Hepatocyte (in vitro differentiated cells): ENCODE data around the gene HBD.

Experiments
- CTCF ChIP-seq: fragments of 200-600 bp; sonication (generic); IDR thresholded peaks from 2 replicates; pipeline ENCODE4 v1.5.1; 2016; ENCODE audit warnings: antibody characterized with exemption, mild to moderate bottlenecking; ENCODE audit not compliant: poor library complexity
- EZH2 ChIP-seq: fragments of 200-600 bp; sonication (generic); IDR thresholded peaks from 2 replicates; pipeline ENCODE4 v1.6.1; 2016; ENCODE audit warnings: antibody characterized with exemption, mild to moderate bottlenecking, borderline replicate concordance
- EZH2phosphoT487 ChIP-seq: fragments of 200-600 bp; sonication (generic); IDR thresholded peaks from one replicate; pipeline ENCODE4 v1.6.1; 2018; ENCODE audit warnings: antibody characterized with exemption, mild to moderate bottlenecking, low read depth, moderate library complexity; ENCODE audit not compliant: unreplicated experiment, severe bottlenecking

GRCh38 chr11:5210376-5210885, 23.9 kb downstream of the HBD start:
- TF ChIP-seq CTCF (no peak), EZH2phosphoT487 (no peak), EZH2 (no peak)
